Glomerular endothelial cell (primary cell): ENCODE data around the gene KRT24. TPM values are rescaled to one million over a fixed set of nuclear protein-coding genes. Genes with fewer than 3 reads are reported as not detected.
A peak's percentile ranks its signal among the peaks of the same experiment; 100 is the strongest.
"Not testable (repeated sequence)": the region's sequence is repeated elsewhere in the genome, so short reads cannot be mapped to it uniquely, and the experiment has no call there.

ENCODE experiments used
- DNase-seq: peaks from one replicate; pipeline ENCODE4 v3.0.0-alpha.2; 2011; ENCODE audit warnings: low read depth, low spot score; ENCODE audit errors: extremely low read depth
- total RNA-seq: library from RNA; depleted of rRNA; stranded (reverse); fragments of >200 nt; gene quantifications from 2 replicates; pipeline ENCODE4 v1.2.3, GENCODE V29; 2015

Gene KRT24
- total RNA-seq, result not detected in 2 replicates

DNA sequence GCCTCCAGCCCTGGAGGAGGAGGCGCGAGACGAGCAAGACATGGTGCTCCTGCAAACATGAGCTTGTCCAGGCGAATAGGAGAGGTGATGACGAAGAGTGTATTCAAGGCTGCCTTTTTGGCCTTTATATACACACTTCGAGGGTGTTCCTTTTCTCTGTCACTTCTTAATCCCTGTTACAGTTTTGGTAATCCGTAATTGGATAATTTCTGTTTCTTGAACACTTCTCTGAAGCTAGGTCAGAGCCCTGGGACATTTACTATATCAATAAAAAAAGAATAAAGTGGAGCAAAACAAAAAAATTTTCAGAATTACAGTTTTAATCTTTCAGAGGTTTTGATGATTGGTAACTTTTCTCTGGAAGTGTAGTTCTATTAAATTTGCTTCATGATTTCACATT, at the start of gene KRT24:
Gene KRT24, minus strand, starts transcription at position 101 of the 400 bp plus-strand sequence. Its CDS starts 59 bp downstream, at position 42.
- no peak for DNase-seq

DNA sequence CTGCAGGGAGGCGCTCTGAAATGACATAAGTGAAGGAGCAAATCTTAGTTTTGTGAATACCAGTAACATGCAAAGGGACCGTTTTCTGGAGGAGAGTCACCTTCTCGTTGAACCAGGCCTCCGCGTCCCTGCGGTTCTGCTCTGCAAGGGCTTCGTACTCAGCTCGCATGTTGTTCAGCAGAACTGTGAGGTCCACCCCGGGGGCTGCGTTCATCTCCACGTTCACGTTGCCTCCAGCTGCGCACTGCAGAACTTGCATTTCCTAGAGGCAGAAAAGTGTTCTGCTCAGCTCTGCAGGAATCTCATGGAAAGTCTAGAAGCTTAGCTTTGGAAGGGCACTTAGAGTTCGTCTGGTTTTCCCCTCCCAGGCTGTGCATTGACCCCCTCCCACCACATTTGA, 47.5 kb upstream of the KRT24 start:
- DNase-seq, result no peak

GRCh38 chr17:40750391-40750790, 46.8 kb upstream of the KRT24 start:
- no peak for DNase-seq

- DNase-seq, result not testable (repeated sequence)
Measured at GRCh38 chr17:40748666-40749065, 45.1 kb upstream of the KRT24 start.

DNA sequence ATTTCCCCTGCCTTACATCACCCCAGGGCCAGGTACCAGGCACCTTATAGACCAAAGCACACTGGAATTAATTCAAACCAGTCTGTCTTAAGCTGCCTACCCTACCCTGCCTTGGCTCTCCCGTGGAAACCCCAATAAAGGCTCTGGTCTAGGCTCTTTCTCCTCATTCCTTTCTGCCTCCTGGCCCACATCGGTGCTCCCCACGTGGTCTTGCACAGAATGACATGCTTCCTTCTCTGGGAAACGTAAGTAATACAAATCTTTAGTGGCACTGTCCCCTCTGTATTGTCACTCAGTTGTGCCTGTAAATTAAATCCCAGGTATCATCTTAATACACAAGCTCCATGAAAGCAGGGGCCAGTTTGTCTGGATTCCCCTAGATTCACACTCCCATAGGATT, 35.0 kb upstream of the KRT24 start:
- DNase-seq, result no peak

- DNase-seq, result no peak
Measured at GRCh38 chr17:40735016-40735415, 31.5 kb upstream of the KRT24 start.

GRCh38 chr17:40734018-40734417, 30.5 kb upstream of the KRT24 start:
- DNase-seq, result no peak

- no peak for DNase-seq
Measured at GRCh38 chr17:40730970-40731369, 27.4 kb upstream of the KRT24 start.

GRCh38 chr17:40727447-40728231, 24.1 kb upstream of the KRT24 start:
- DNase-seq, result no peak

GRCh38 chr17:40726919-40727318, 23.4 kb upstream of the KRT24 start:
- no peak for DNase-seq

- DNase-seq, result no peak
Measured at GRCh38 chr17:40724656-40725055, 21.1 kb upstream of the KRT24 start.

- no peak for DNase-seq
Measured at GRCh38 chr17:40722241-40722640, 18.7 kb upstream of the KRT24 start.

DNA sequence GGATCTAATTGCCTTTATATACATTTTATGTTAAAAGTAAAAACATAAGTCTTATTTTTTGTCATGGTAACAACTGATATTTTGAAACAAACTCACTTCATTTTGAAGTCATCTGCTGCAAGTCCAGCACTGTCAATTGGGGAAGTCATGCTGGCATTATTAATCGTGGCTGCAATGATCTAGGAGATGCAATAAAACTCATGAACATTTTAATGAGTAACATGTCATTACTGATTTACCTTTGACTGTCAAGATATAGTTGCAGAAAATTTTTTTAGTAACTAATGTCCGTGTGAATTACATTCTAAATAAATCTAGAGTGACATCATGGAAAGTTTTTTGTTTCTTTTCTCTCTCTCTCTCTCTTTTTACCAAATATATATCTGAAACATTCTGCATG, 17.3 kb upstream of the KRT24 start:
- no peak for DNase-seq

DNA sequence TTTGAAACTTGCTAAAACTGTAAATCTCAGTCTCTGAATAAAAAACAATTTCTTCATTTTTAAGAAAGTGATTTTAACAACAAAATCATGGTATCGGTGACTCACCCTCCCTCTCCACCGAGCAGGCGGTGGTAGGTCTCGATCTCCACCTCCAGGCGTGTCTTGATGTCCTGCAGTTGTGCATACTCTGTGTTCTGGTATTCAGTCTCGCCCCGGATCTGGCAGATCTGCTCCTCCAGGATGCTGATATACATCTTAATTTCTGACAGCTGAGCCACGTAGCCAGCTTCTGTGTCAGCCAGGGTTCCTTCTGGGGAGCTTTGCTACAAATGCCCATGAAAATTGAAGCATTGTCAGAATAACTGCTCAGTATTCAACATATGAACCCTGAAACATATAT, 15.4 kb upstream of the KRT24 start:
- no peak for DNase-seq

- no peak for DNase-seq
Measured at GRCh38 chr17:40717776-40718175, 14.2 kb upstream of the KRT24 start.

- no peak for DNase-seq
Measured at GRCh38 chr17:40714473-40714872, 10.9 kb upstream of the KRT24 start.

DNA sequence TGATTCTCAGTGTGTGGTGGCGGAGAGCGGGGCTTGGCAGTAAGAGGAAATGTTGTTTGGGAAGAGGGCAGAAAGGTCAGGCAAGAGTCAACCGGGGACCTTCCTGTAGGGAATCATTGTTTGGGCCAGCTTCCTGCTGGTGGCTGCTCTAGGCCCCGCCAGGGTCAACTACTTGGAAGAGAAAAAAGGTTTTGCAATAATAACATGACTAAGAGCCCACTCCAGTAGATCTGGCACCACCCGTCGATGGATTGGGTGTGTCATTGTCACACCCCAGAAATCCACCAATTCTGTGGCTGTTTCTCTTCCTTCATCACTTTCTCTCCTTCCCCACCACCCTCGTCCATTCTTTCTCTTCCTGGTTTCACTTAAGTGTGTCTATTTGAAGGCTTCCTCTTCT, 4.2 kb upstream of the KRT24 start:
- DNase-seq, result peak; percentile 5

GRCh38 chr17:40705584-40705983, 2.0 kb upstream of the KRT24 start:
- DNase-seq, result no peak

DNA sequence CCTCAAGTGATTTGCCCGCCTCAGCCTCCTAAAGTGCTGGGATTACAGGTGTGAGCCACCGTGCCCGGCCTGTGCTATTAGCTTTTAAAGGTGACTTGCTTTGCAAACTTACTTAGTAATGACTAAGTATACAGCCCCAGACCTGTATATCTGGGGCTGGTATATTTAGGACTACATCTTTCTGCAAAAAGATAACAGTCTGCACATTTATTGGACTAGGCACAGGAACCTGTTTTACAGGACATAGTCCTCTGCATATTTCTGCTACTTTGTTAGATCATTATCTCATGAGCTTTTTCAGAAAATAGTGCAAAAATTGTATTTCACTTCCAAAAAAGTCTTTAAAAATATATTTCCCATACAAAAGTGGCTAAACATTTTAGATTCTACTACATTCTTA, 1.3 kb downstream of the KRT24 start:
- DNase-seq, result no peak

GRCh38 chr17:40699853-40700252, 3.7 kb downstream of the KRT24 start:
- no peak for DNase-seq

- no peak for DNase-seq
Measured at GRCh38 chr17:40699371-40699770, 4.2 kb downstream of the KRT24 start.

- DNase-seq, result no peak
Measured at GRCh38 chr17:40697297-40697696, 6.3 kb downstream of the KRT24 start.

- DNase-seq, result no peak
Measured at GRCh38 chr17:40696651-40697072, 6.9 kb downstream of the KRT24 start.
